Ramos (cell line): ENCODE measurements around the gene DOCK7.
"Not testable (repeated sequence)": the region's sequence is repeated elsewhere in the genome, so short reads cannot be mapped to it uniquely, and the experiment has no call there.

ENCODE experiments used
- in situ Hi-C: fragments of 300-500 bp; cut with MboI; formaldehyde crosslinking; loops from one replicate; pipeline ENCODE4 v1.14.3; 2022; ENCODE audit warnings: low sequenced_read_pairs; ENCODE audit not compliant: unreplicated experiment

The DOCK7 gene

DNA sequence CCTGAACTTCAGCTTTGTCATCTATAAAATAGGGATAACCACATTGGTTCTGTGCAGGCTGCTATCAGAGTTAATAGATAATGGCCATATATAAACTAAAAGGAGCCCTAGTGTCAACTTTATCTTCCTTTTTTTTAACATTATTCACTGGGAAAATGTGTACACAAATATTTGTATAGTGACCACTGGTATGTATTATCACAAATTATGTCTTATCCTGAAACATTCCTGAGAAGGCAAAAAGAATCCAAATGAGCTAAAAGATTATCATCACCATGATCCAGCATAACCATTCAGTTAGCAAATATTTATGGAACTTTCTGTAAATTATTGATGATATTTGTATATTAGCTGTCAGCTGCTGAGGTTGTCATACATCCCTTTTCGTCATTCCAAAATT, 74.3 kb downstream of the DOCK7 start:
- in situ Hi-C loops: no loop called here

DNA sequence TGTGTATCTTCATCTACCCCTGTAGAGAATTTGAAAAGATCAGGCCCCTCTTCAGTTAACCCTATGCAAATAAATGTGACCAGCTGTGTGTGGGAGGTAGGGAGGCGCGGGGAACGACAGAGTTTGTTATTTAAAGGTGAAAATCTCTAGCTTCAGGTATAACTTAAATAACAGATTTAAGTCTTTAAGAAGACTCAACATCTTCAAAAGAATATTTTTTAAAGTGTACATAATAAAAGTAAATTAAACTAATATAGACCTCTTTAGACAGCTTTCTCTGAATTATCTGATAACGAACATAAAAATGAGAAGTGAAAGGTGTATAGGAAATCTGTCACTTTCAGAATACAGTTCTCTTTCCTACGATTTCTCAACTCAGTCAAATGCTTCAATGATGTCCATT, 74.9 kb downstream of the DOCK7 start:
- in situ Hi-C loops: no loop called here

DNA sequence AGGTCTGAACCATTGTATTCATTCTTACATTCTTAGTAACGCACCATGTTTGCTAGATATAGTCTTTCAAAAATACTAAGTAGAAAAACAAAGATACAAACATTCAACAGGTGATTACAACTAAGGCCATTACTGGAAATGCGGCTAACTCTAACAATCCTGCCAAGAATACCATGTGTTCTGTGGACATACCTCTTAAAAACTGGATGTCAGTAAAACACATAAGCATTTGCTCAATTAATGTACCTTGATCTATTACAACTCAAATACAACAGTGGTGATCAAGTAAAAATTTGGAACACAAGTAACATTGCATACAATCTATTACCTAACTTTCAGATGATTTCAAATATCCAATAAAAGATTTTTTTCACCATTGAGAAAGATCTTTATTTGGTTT, 75.4 kb downstream of the DOCK7 start:
- in situ Hi-C loops: no loop called here

DNA sequence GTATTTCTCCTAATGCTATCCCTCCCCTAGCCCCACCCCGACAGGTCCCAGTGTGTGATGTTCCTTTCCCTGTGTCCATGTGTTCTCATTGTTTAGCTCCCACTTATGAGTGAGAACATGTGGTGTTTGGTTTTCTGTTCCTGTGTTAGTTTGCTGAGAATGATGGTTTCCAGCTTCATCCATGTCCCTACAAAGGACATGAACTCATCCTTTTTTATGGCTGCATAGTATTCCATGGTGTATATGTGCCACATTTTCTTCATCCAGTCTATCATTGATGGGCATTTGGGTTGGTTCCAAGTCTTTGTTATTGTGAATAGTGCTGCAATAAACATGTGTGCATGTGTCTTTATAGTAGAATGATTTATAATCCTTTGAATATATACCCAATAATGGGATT, 77.6 kb downstream of the DOCK7 start:
- in situ Hi-C loops: not testable (repeated sequence)

DNA sequence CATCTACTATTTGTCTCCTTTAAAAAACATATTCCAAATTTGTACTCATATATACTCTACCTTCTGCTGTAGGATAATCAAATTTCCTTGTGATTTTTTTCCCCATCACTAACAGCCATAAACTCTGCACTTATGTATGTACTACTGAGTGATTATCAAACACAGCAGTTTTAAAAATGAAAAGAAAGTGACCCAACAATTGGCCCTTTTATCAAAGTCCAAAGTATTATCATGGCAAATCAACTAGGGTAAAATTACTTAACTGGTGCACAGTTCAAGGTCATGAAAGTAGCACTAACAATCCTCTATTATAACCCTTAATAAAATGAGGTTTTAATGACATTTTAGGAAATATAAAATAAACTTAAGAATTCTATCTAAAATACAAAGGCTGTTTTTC, 79.3 kb downstream of the DOCK7 start:
- in situ Hi-C loops: no loop called here

DNA sequence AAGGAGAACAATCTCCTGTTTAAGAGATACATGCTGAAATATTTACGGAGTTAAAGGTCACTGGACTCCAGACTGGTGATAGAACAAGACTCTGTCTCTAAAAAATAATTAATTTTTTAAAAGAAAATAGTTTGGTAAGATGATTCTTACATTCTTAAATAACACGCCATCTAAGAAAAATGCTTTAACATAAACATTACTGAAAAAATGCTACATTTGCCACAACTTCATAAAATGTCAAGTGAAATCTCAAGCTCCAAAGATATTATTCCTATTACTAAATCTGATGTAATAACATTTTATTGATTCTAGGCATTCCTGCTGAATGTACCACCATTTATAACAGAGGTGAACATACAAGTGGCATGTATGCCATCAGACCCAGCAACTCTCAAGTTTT, 86.7 kb downstream of the DOCK7 start:
- in situ Hi-C loops: no loop called here

DNA sequence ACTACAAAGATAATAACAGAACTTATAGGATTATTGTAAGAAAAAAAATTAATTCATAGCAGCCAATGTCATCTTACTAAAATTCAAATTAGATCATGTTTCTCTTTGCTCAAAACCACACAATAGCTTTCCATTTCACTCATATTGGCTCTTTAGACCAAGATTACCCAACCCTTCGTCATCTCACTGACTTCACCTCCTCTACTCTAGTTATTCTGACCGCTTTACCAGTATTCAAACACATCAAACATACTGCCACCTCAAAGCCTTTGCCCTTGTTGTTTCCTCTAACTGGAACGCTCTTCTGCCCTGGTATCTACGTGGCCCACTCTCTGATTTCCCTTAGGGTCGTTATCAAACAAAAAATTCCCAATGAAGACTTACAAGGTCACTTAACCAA, 89.1 kb downstream of the DOCK7 start:
- in situ Hi-C loops: no loop called here

DNA sequence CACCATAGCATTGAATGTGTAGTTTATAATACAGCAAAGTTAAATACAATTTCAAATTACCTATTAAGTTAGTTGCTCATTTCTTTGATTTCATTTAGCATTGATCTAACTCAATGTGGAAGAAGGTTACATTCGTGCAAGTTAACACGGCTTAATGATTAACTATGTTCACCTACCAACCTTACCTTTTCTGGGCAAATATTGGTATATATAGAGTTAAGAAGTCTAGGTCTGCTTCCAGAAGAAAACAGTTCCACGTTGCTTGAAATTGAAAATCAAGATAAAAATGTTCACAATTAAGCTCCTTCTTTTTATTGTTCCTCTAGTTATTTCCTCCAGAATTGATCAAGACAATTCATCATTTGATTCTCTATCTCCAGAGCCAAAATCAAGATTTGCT, 90.9 kb downstream of the DOCK7 start, which contains the start of gene ANGPTL3:
ANGPTL3 (plus strand) TSS at position 240 of the 400 bp plus-strand sequence; CDS start at position 287, 47 bp downstream.
- in situ Hi-C loops: no loop called here

DNA sequence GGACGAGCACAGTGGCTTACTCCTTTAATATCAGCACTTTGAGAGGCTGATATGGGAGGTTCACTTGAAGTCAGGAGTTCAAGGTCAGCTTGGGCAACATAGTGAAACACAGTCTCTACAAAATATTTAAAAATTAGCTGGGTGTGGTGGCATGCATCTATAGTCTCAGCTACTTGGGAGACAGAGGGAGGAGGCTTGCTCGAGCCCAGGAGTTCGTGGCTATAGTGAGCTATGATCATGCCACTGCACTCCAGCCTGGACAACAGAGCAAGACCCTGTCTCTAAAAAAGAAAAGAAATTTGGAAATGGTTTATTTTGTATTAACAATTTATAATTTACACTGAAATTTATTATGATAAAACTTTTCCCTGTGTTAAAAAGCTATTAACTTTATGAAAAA, 92.5 kb downstream of the DOCK7 start:
- in situ Hi-C loops: no loop called here

DNA sequence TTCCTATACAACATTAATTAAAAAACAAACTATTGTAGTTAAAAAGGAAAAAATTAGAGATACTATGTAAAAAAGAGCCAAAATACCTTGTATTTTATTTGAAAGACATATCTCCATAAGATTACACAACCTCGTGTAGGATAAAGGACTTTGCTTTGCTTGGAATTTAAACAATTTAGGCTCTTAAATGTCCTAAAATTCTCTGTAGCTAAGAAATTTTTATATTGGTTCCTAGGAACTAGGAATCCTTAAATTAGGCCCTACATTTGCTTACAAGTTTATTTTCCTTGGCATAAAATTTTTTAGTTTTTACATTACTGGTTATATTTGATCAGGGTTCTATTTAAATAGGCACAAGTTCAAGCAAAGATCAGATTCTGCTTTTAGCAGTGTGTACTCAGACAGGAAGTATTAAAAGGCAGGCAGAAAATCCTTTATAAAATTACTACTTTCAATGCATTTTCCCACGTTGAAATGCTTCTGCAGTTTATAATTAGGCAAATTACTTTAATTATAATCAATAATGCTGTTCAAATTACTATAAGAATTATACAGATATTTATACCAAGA, 94.3 kb downstream of the DOCK7 start:
- in situ Hi-C loops: no loop called here

DNA sequence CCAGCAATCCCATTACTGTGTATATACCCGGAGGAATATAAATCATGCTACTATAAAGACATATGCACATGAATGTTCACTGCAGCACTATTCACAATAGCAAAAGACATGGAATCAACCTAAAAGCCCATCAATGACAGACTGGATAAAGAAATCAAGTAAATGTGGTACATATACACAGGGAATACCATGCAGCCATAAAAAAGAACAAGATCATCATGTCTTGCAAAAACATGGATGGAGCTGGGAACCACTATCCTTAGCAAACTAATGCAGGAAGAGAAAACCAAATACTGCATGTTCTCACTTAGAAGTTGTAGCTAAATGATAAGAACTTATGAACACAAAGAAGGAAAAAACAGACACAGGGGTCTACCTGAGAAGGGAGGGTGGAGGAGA, 97.2 kb downstream of the DOCK7 start:
- in situ Hi-C loops: no loop called here

DNA sequence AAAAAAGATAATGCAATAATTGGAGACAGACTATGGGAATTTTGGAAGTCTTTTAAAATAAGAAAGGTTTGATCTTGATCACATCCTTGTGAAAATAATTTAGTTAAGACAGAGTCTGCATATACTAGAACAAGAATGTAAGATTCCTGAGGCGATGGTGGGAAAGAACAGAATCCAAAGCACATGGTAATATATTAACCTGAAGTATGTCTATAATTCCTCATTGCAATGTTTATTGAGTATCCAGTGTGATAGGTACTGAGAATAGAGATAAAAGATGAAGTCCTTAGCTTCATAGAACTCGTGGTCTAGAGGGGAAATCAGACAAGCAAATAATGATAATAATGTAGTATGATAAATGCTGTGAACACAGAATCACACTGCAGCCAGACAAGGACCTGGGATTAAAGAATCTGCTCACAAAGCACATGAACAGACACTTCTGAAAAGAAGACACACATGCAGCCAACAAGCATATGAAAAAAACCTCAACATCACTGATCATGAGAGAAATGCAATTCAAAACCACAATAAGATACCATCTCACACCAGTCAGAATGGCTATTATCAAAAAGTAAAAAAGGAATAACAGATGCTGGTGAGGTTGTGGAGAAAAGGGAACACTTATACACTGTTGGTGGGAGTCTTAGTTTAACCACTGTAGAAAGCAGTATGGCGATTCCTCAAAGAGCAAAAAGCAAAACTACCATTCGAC, 97.8 kb downstream of the DOCK7 start:
- in situ Hi-C loops: no loop called here

DNA sequence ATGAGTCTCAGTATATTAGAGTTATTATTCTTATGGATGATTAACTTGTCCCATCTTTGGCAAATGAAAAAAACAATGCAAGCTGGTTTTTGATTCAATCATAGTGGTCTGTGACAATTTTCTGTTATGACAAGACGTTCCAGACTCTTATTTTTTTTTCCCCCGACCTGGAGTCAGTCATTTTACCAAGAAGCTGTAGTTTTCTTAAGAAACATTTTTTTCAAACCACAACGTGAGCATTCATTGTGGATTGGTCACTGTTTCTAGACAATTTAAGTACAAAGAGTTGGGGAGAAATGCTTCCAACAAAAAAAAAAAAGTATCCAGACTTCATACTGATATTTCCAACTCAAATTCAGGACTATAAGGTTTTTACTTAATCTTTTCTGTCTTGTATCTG, 98.9 kb downstream of the DOCK7 start:
- in situ Hi-C loops: no loop called here

DNA sequence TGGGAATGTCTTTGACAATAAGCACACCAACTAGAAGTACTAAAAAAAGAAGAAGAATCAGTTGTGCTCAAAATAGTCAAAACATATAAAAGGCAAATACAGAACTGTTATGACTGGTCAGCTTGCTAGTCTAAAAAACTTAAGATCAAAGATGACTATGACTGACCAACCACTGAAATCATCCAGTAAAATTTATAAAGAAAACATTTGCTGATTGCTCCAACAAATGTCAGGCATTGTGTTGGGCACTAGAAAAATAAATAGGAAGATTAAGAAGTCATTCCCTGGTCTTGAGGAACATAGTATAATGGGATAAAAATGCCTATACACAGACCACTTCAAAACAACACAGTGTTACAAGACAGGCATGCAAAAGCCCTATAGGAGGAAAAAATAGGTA, 100.2 kb downstream of the DOCK7 start:
- in situ Hi-C loops: no loop called here

DNA sequence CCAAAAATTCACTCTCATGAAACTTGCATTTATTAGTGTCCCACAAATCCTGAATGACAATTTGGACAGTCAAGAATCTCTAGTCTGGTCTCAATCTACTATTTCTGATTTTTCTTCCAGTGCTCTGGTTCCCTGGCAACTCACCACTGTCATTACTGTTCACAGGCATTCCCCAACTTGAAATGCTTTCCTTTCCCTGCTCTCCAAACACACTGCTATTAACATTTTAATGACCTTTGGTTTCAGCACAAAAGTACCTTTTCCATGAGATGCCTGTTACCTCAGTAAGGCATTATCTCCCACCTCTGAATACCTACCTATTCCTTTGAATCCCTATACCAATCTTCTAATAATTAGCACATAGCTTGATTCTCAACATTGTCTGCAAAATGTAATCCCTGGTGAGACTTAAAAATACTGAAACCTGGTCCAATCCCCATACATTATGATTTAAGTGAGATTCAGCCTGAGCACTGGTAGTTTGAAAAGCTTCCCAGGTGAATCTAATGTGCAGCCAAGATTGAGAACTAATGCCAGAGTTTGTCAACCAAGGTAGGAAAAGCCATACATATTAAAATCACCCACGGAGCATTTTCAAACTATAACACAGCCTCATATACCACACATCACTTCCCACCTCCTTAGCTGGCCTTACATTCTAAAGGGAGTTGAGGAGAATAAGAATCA, 102.6 kb downstream of the DOCK7 start:
- in situ Hi-C loops: no loop called here

DNA sequence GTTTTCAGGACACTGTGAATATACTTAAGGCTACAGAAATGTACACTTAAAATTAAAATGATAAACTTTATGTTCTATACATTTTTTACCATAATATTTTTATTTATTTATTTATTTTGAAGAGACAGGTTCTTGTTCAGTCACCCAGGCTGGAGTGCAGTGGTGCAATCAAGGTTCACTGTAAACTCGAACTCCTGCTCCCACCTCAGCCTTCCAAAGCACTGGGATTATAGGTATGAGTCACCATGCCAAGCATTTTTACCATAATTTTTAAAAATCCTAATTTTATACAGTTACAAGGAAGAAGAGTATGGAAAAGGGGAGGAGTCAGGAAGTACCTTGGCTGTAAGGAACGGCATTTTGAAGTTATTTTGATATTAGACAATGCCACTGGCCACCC, 114.5 kb downstream of the DOCK7 start:
- in situ Hi-C loops: no loop called here

DNA sequence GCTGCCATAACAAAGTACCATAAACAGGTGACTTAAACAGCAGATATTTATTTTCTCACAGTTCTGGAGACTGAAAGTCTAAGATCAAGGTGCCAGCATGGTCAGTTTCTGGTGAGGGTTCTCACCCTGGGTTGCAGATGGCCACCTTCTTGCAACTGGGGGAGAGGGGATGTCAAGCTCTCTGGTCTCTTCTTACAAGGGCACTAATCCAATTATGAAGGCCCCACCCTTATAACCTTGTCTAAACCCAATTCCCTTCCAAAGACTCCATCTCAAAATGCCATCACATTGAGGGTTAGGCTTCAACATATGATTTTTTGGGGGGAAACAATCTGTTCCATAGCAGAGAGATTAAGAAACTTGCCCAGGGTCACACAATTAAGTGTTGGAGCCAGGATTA, 115.7 kb downstream of the DOCK7 start:
- in situ Hi-C loops: no loop called here

DNA sequence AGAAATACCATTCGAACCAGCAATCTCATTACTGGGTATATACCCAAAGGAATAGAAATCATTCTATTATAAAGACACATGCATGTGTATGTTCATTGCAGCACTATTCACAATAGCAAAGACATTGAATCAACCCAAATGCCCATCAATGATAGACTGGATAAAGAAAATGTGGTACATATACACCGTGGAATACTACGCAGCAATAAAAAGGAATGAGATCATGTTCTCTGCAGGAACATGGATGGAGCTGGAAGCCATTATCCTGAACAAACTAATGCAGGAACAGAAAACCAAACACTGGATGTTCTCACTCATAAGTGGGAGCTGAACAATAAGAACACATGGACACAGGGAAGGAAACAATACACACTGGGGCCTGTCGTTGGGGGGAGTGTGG, 116.7 kb downstream of the DOCK7 start:
- in situ Hi-C loops: not testable (repeated sequence)

DNA sequence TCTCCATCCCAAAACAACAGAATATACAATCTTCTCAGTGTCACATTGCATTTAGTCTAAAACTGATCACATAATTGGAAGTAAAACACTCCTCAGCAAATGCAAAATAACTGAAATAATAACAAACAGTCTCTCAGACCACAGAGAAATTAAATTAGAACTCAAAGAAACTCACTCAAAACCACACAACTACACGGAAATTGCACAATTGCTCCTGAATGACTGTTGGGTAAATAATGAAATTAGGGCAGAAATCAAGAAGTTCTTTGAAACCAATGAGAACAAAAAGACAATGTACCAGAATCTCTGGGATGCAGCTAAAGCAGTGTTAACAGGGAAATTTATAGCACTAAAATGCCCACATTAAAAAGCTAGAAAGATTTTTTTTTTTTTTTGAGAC, 120.3 kb downstream of the DOCK7 start:
- in situ Hi-C loops: not testable (repeated sequence)

DNA sequence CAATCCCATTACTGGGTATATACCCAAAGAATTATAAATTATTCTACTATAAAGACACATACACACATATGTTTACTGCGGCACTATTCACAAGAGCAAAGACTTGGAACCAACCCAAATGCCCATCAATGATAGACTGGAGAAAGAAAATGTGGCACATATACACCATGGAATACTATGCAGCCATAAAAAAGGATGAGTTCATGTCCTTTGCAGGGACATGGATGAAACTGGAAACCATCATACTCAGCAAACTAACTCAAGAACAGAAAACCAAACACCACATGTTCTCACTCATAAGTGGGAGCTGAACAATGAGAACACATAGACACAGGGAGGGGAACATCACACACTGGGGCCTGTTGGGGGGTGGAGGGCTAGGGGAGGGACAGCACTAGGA, 121.0 kb downstream of the DOCK7 start:
- in situ Hi-C loops: not testable (repeated sequence)

DNA sequence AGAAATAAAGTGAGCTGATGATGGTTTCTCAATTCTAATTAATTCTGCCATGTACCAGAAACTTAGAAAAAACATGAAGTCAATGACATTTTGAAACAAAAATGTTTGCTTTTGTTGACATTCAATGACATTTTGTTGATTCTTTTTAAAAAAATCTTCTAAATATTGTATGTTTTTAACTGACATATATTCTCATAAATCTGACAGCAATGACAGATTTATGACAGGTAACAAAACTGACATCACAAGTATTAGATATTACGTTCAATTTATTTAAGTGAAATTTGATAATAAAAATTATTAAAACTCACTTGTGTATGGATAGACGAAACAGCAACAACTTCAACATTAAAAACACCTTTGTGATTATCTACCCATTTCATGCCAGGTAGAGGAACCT, 126.9 kb downstream of the DOCK7 start:
- in situ Hi-C loops: no loop called here

DNA sequence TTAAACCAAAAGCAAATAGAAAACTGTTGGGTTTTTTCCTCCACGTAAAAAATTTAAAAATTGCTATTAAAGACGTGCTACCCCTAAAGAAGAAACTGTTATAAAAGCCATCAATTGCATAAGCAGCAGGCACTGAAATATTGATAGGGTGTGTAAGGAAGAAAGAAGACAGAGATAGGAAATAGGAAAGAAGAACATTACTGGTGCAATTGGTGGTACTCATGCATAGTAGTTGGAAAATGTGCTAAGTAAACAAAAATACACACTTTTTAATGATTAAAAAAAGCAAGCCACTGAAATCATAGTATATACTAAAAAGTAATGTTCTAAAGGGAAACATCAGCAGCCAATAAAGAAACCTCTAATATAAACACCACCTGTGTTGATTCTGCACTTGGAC, 143.6 kb downstream of the DOCK7 start:
- in situ Hi-C loops: no loop called here
